ENCODE results near the gene EPHB2. TPM values are rescaled to one million over a fixed set of nuclear protein-coding genes. Genes with fewer than 3 reads are reported as not detected.

The EPHB2 gene
- total and polyA plus RNA-seq, 2 donors (not counting 3 experiments of a cell fraction or from before 2014, with no cell fraction given) = 50.8 to 69.1 TPM

GRCh38 chr1:22895357-22895756, 184.7 kb downstream of the EPHB2 start:
- Histone ChIP-seq H3K27ac (ENCODE audit: insufficient read depth, low read depth, low read length) (no peak overlapping the region), H3K4me3 (replicated peaks in 1 of 3; ENCODE audit: insufficient read depth in 1 of 3, low read depth in 1 of 3, low read length in 3 of 3) (no peak overlapping the region), H2AFZ (ENCODE audit: low read depth, low read length) (no peak overlapping the region), H3K36me3 (ENCODE audit: control insufficient read depth in 2 of 2, extremely low read depth in 1 of 2, insufficient read depth in 2 of 2, low read length in 2 of 2) (peaks cover 6 to 16% of the 10 kb centered on the region in 2 experiments), H3K9ac (replicated peaks; ENCODE audit: extremely low read depth, insufficient read depth, low read length) (no peak overlapping the region), H3K4me2 (ENCODE audit: insufficient read depth, low read length) (no peak overlapping the region), H3K27me3 (ENCODE audit: control insufficient read depth in 2 of 2, insufficient read depth in 2 of 2, low read length in 2 of 2) (no peaks in the 10 kb centered on the region), H3K79me2 (ENCODE audit: control insufficient read depth, insufficient read depth, low read length) (no peaks in the 10 kb centered on the region), H4K20me1 (replicated peaks; ENCODE audit: control insufficient read depth, extremely low read depth, insufficient read depth, low read length) (no peaks in the 10 kb centered on the region), H3K4me1 (ENCODE audit: control insufficient read depth, extremely low read depth, insufficient read depth, low read length) (peaks cover 4% of the 10 kb centered on the region), H3K9me3 (replicated peaks; ENCODE audit: control insufficient read depth, insufficient read depth, low read length) (no peaks in the 10 kb centered on the region), H3K9me1 (replicated peaks; ENCODE audit: control insufficient read depth, extremely low read depth, insufficient read depth, low read length) (no peaks in the 10 kb centered on the region)
- DNase-seq (ENCODE audit: low read depth, low spot score) (no peak), FAIRE-seq (no peak)
- ChIA-PET POLR2A (no interaction called here), CTCF (no interaction called here)
- intact Hi-C loops (cut with micrococcal nuclease) = no loop called here
- TF ChIP-seq GATA2 (IDR thresholded peaks at IDR 0.05; ENCODE audit: insufficient read depth, insufficient read length, low read depth, low read length) (no peak), CTCF (IDR thresholded peaks at IDR 0.05; ENCODE audit: extremely low read depth in 1 of 2, insufficient read depth in 1 of 2, low read depth in 1 of 2, low read length in 2 of 2) (no peak), EZH2 (IDR thresholded peaks at IDR 0.05; ENCODE audit: borderline replicate concordance, low read depth, low read length, severe bottlenecking) (no peak), JUN (IDR thresholded peaks at IDR 0.05; ENCODE audit: borderline replicate concordance, insufficient read depth, insufficient read length, low read depth) (no peak), MYC (IDR thresholded peaks at IDR 0.05; ENCODE audit: low read depth, low read length) (no peak), POLR2AphosphoS5 (IDR thresholded peaks at IDR 0.05; ENCODE audit: insufficient read depth, low read depth, low read length) (no peak), FOS (IDR thresholded peaks at IDR 0.05; ENCODE audit: borderline replicate concordance, insufficient read depth, low read length) (no peak), POLR2A (IDR thresholded peaks at IDR 0.05; ENCODE audit: low read depth, low read length) (no peak)
- TF ChIP-seq, protein P1, sequence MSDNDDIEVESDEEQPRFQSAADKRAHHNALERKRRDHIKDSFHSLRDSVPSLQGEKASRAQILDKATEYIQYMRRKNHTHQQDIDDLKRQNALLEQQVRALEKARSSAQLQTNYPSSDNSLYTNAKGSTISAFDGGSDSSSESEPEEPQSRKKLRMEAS (IDR thresholded peaks at IDR 0.05; ENCODE audit: insufficient read depth, insufficient read length) = no peak
- dilution Hi-C loops (cut with MboI; ENCODE audit: extremely low pct_ligation_motif_present, low sequenced_read_pairs) = no loop called here
- BruUV-seq (replicated peaks) = no TSS peak
